Keratinocyte (primary cell): ENCODE data around the gene ACER3. TPM values are rescaled to one million over a fixed set of nuclear protein-coding genes. Genes with fewer than 3 reads are reported as not detected.
A peak's percentile ranks its signal among the peaks of the same experiment; 100 is the strongest.
"Not testable (repeated sequence)": the region's sequence is repeated elsewhere in the genome, so short reads cannot be mapped to it uniquely, and the experiment has no call there.

Experiments
- DNase-seq: peaks from one replicate; pipeline ENCODE4 v3.0.0-alpha.2; 2011; ENCODE audit warnings: low read depth, missing footprints, low spot score
- FAIRE-seq: peaks from 2 replicates; lab custom pipeline; 2011; peaks lifted over from hg19 to GRCh38; lab: Jason Lieb, UNC
- H2AFZ ChIP-seq: 2 replicates; pipeline ENCODE4 v1.6.0; 2012; ENCODE audit warnings: low read length, control low read depth, inconsistent platforms; ENCODE audit not compliant: control insufficient read depth
- H3K27ac ChIP-seq: 2 replicates; pipeline ENCODE4 v1.5.1; 2011; ENCODE audit warnings: low read length; ENCODE audit not compliant: control insufficient read depth, insufficient read depth
- H3K27me3 ChIP-seq: 3 replicates; pipeline ENCODE4 v1.6.0; 2011; ENCODE audit warnings: low read length; ENCODE audit not compliant: control insufficient read depth, insufficient read depth; ENCODE audit errors: extremely low read depth
- H3K36me3 ChIP-seq, 2 experiments: 2 replicates in 1 of 2; 3 replicates in 1 of 2; pipeline ENCODE4 v1.5.1; 2011; ENCODE audit warnings: low read length in 2 of 2, mild to moderate bottlenecking in 1 of 2; ENCODE audit not compliant: control insufficient read depth in 2 of 2, insufficient read depth in 2 of 2; ENCODE audit errors: extremely low read depth in 1 of 2
- H3K4me1 ChIP-seq: 3 replicates; pipeline ENCODE4 v1.5.1; 2011; ENCODE audit warnings: low read length; ENCODE audit not compliant: control insufficient read depth, insufficient read depth; ENCODE audit errors: extremely low read depth
- H3K4me2 ChIP-seq: 3 replicates; pipeline ENCODE4 v1.6.0; 2011; ENCODE audit warnings: low read depth, low read length; ENCODE audit not compliant: control insufficient read depth, insufficient read depth; ENCODE audit errors: extremely low read depth
- H3K4me3 ChIP-seq, 3 experiments: fragments of 200-600 bp in 1 of 3; sonication (generic) in 1 of 3; 2 replicates in 2 of 3; 3 replicates in 1 of 3; pipeline ENCODE4 v1.5.1; 2011 to 2016; ENCODE audit warnings: low read length in 3 of 3, mild to moderate bottlenecking in 3 of 3, control low read depth in 2 of 3, inconsistent platforms in 1 of 3, low read depth in 1 of 3, mixed read lengths in 1 of 3, mixed run types in 1 of 3, moderate library complexity in 1 of 3; ENCODE audit not compliant: control insufficient read depth in 2 of 3, insufficient read depth in 2 of 3; ENCODE audit errors: extremely low read depth in 1 of 3
- H3K79me2 ChIP-seq: 2 replicates; pipeline ENCODE4 v1.6.0; 2012; ENCODE audit warnings: low read length; ENCODE audit not compliant: control insufficient read depth, insufficient read depth
- H3K9ac ChIP-seq: 3 replicates; pipeline ENCODE4 v1.6.0; 2011; ENCODE audit warnings: low read length; ENCODE audit not compliant: control insufficient read depth, insufficient read depth; ENCODE audit errors: extremely low read depth
- H3K9me1 ChIP-seq: 3 replicates; pipeline ENCODE4 v1.6.0; 2011; ENCODE audit warnings: low read length; ENCODE audit not compliant: control insufficient read depth, insufficient read depth; ENCODE audit errors: extremely low read depth
- H3K9me3 ChIP-seq: 2 replicates; pipeline ENCODE4 v1.5.1; 2012; ENCODE audit warnings: low read depth, low read length; ENCODE audit not compliant: control insufficient read depth
- H4K20me1 ChIP-seq: 3 replicates; pipeline ENCODE4 v1.6.0; 2011; ENCODE audit warnings: low read length; ENCODE audit not compliant: control insufficient read depth, insufficient read depth; ENCODE audit errors: extremely low read depth
- CTCF ChIP-seq, 3 experiments: IDR thresholded peaks in 1 of 3; conservative IDR thresholded peaks in 1 of 3; optimal IDR thresholded peaks in 1 of 3; 2 replicates in 2 of 3; 3 replicates in 1 of 3; pipeline versions ENCODE3 to v1.5.1; 2011; ENCODE audit warnings: low read length in 3 of 3, mild to moderate bottlenecking in 3 of 3, moderate library complexity in 2 of 3, control low read depth in 1 of 3, inconsistent platforms in 1 of 3; ENCODE audit not compliant: insufficient read depth in 2 of 3; ENCODE audit errors: extremely low read depth in 1 of 3
- EZH2 ChIP-seq: IDR thresholded peaks from one replicate; pipeline ENCODE4 v1.6.1; 2012; ENCODE audit warnings: inconsistent platforms, mild to moderate bottlenecking, low read length, moderate library complexity
- dilution Hi-C: fragments of 300-500 bp; cut with MboI; formaldehyde crosslinking; loops from one replicate; pipeline ENCODE4 v1.7.0; 2020; ENCODE audit warnings: low sequenced_read_pairs; ENCODE audit not compliant: extremely low pct_ligation_motif_present
- polyA plus RNA-seq, 5 experiments: library from polyadenylated mRNA; depleted of rRNA in 3 of 5; stranded (reverse) in 3 of 5; stranded (forward) in 1 of 5; unstranded in 1 of 5; fragments of >200 nt; gene quantifications; 1 replicate in 1 of 5; 2 replicates in 3 of 5; 3 replicates in 1 of 5; pipeline versions ENCODE4 v1.2.1 to v1.2.3, GENCODE V29; 2011 to 2012; ENCODE audit warnings: missing spikeins in 2 of 5, low read depth in 1 of 5, low replicate concordance in 1 of 5

Gene ACER3
- polyA plus RNA-seq, 1 donor (not counting 4 experiments of a cell fraction or from before 2014, with no cell fraction given), result 55.0 TPM

DNA sequence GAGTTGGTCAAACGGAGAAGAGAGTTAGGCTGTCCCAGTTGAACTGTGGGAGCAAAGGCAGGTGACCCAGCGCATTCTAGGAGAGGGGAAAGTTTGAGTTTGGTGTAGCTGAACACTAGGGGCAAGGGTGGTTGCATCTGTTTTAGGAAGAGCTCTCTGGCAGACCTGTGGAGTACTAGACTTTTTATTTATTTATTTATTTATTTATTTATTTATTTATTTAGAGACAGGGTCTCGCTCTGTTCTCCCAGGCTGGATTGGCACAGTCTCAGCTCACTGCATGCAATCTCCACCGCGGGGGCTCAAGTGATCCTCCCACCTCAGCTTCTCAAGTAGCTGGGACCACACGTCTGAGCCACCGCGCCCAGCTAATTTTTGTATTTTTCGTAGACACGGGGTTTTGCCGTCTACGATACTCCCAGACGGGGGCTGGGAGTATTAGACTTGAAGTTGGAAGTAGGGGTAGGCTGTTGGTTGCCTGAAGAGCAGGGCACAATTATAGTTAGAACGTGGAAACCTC, 950 bp upstream of the ACER3 start:
- no peaks in the 10 kb centered on the region for H3K9me3 ChIP-seq
- no peaks in the 10 kb centered on the region for H3K36me3 ChIP-seq
- DNase-seq (no peak), FAIRE-seq (no peak)
- no peaks in the 10 kb centered on the region for H3K9me1 ChIP-seq
- peak overlapping the region; percentile 81 for H2AFZ ChIP-seq
- H3K4me1 ChIP-seq, result peaks cover 15% of the 10 kb centered on the region
- peak overlapping the region; percentile 55 for H3K9ac ChIP-seq
- no peaks in the 10 kb centered on the region for H4K20me1 ChIP-seq
- H3K4me2 ChIP-seq, result no peak overlapping the region
- peak overlapping the region; percentile 34 for H3K27ac ChIP-seq
- H3K27me3 ChIP-seq, result no peaks in the 10 kb centered on the region
- peaks cover 34% of the 10 kb centered on the region for H3K79me2 ChIP-seq
- no peak overlapping the region for H3K4me3 ChIP-seq
- dilution Hi-C loops, result no loop called here
- TF ChIP-seq EZH2 (no peak), CTCF (optimal IDR thresholded peaks at IDR 0.05 in 1 of 3, IDR thresholded peaks at IDR 0.05 in 1 of 3, conservative IDR thresholded peaks at IDR 0.05 in 1 of 3; ENCODE audit: extremely low read depth in 1 of 3, insufficient read depth in 2 of 3, low read length in 3 of 3) (no peak)

DNA sequence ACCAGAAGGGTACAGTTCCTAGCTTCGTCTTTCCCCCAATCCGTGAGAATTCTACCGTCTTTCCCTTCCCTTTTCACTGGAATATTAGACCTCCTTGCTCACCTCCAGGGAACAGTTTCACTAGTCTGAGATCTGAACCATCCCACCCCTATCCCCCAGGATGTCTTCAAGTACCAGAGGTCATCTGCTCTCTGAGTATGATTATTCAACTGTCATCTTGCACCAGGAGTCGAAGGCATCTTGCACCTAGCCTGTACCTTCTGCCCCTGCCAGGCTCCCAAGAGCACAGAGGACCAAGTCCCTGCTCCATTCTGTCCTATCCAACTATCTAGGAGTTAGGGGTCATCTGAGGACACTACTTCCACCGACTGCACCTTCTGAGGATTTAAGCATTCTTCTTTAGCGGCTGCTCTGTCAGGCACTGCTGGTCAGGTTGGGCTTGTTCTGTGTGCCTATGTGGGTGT, 804 bp downstream of the ACER3 start:
- Histone ChIP-seq H3K79me2 (peaks cover 48% of the 10 kb centered on the region), H3K9me1 (peaks cover 3% of the 10 kb centered on the region), H3K4me2 (peak overlapping the region; percentile 77), H3K27ac (peak overlapping the region; percentile 62), H4K20me1 (no peaks in the 10 kb centered on the region), H3K4me3 (peak overlapping the region; percentile 63 to 88 (median 85)), H3K27me3 (no peaks in the 10 kb centered on the region), H3K36me3 (peaks cover 0 to 6% of the 10 kb centered on the region in 2 experiments), H3K9ac (peak overlapping the region; percentile 85), H3K4me1 (peaks cover 12% of the 10 kb centered on the region), H3K9me3 (no peaks in the 10 kb centered on the region), H2AFZ (no peak overlapping the region)
- dilution Hi-C loops, result no loop called here
- FAIRE-seq, result peak; percentile 39
- DNase-seq, result no peak
- TF ChIP-seq EZH2 (no peak), CTCF (optimal IDR thresholded peaks at IDR 0.05 in 1 of 3, IDR thresholded peaks at IDR 0.05 in 1 of 3, conservative IDR thresholded peaks at IDR 0.05 in 1 of 3; ENCODE audit: extremely low read depth in 1 of 3, insufficient read depth in 2 of 3, low read length in 3 of 3) (no peak)

- H4K20me1 ChIP-seq, FAIRE-seq, H2AFZ ChIP-seq, H3K9ac ChIP-seq, H3K36me3 ChIP-seq, dilution Hi-C loops, H3K27me3 ChIP-seq, H3K9me1 ChIP-seq, H3K27ac ChIP-seq, DNase-seq, H3K9me3 ChIP-seq: not testable (repeated sequence)
- Histone ChIP-seq H3K4me1 (peaks cover 23% of the 10 kb centered on the region), H3K4me2 (peak overlapping the region; percentile 77), H3K4me3 (peak overlapping the region in 1 of 3 experiments; percentile 63), H3K79me2 (peaks cover 57% of the 10 kb centered on the region)
These were observed 2.1 kb downstream of the ACER3 start for GRCh38 chr11:76862794-76863193.
